COR-L47 (cell line): ENCODE results near the gene SMPD3.
A peak's percentile ranks its signal among the peaks of the same experiment; 100 is the strongest.
"Not testable (repeated sequence)": the region's sequence is repeated elsewhere in the genome, so short reads cannot be mapped to it uniquely, and the experiment has no call there.

Experiments used
- DNase-seq: peaks from one replicate; lab custom pipeline; 2025; lab: John Stamatoyannopoulos, UW

The SMPD3 gene

GRCh38 chr16:68448360-68448970 is at the start of gene SMPD3:
TSS of gene SMPD3 (minus strand) at chr16:68448508. CDS start at chr16:68372181, 76,327 bp downstream.
- peak; percentile 100 for DNase-seq

- DNase-seq = no peak
Observed at GRCh38 chr16:68496689-68497088, 48.4 kb upstream of the SMPD3 start.

- not testable (repeated sequence) for DNase-seq
Observed at GRCh38 chr16:68494261-68494660, 46.0 kb upstream of the SMPD3 start.

- DNase-seq = no peak
Observed at GRCh38 chr16:68493412-68494070, 45.2 kb upstream of the SMPD3 start.

- DNase-seq = peak; percentile 62
Observed at GRCh38 chr16:68492543-68493411, 44.5 kb upstream of the SMPD3 start.

- no peak for DNase-seq
Observed at GRCh38 chr16:68492151-68492542, 43.8 kb upstream of the SMPD3 start.

- DNase-seq = no peak
Observed at GRCh38 chr16:68491576-68491950, 43.3 kb upstream of the SMPD3 start.

GRCh38 chr16:68490829-68491575 is 42.7 kb upstream of the SMPD3 start:
- peak; percentile 88 for DNase-seq

- no peak for DNase-seq
Observed at GRCh38 chr16:68490358-68490757, 42.0 kb upstream of the SMPD3 start.

GRCh38 chr16:68488554-68488953 is 40.2 kb upstream of the SMPD3 start:
- no peak for DNase-seq

- no peak for DNase-seq
Observed at GRCh38 chr16:68487669-68488068, 39.4 kb upstream of the SMPD3 start.

GRCh38 chr16:68487203-68487514 is 38.9 kb upstream of the SMPD3 start:
- no peak for DNase-seq

- DNase-seq = peak; percentile 76
Observed at GRCh38 chr16:68486502-68487202, 38.3 kb upstream of the SMPD3 start.

GRCh38 chr16:68481636-68482035 is 33.3 kb upstream of the SMPD3 start:
- DNase-seq = no peak

- DNase-seq = no peak
Observed at GRCh38 chr16:68480084-68480995, 32.0 kb upstream of the SMPD3 start.

GRCh38 chr16:68479271-68479670 is 31.0 kb upstream of the SMPD3 start:
- DNase-seq = no peak

- no peak for DNase-seq
Observed at GRCh38 chr16:68478526-68479250, 30.4 kb upstream of the SMPD3 start.

GRCh38 chr16:68475071-68475470 is 26.8 kb upstream of the SMPD3 start:
- no peak for DNase-seq

- DNase-seq = no peak
Observed at GRCh38 chr16:68473358-68474070, 25.2 kb upstream of the SMPD3 start.
